ENCODE measurements around the gene CD300E.
"Not testable (repeated sequence)": the region's sequence is repeated elsewhere in the genome, so short reads cannot be mapped to it uniquely, and the experiment has no call there.

The CD300E gene

DNA sequence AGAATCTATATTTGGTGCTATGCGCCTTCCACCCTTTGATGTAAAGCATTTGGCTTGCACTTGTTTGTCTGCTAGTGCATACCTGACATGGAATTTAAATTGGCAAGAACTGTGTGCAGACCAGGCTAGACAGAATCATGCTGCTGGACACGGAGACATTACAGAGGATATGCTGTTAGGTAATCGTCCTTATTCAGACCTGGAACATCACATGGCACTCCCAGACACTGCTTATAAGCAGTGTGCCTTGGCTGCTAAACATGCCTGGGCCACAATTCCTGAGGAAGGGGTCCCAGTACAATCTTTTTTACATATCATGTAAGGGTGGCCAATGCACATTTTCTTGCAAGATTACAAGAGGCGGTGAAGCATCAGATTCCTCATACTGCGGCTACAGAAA lies 37.8 kb downstream of the CD300E start:
- no peak overlapping the region for H3K4me3 ChIP-seq (ENCODE audit: control insufficient read depth, low read depth, low read length)
- TF ChIP-seq, protein P1, sequence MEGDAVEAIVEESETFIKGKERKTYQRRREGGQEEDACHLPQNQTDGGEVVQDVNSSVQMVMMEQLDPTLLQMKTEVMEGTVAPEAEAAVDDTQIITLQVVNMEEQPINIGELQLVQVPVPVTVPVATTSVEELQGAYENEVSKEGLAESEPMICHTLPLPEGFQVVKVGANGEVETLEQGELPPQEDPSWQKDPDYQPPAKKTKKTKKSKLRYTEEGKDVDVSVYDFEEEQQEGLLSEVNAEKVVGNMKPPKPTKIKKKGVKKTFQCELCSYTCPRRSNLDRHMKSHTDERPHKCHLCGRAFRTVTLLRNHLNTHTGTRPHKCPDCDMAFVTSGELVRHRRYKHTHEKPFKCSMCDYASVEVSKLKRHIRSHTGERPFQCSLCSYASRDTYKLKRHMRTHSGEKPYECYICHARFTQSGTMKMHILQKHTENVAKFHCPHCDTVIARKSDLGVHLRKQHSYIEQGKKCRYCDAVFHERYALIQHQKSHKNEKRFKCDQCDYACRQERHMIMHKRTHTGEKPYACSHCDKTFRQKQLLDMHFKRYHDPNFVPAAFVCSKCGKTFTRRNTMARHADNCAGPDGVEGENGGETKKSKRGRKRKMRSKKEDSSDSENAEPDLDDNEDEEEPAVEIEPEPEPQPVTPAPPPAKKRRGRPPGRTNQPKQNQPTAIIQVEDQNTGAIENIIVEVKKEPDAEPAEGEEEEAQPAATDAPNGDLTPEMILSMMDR (IDR thresholded peaks at IDR 0.05; ENCODE audit: control insufficient read depth, insufficient read depth, low read depth, low read length, missing control alignments): no peak
- no peak for DNase-seq (ENCODE audit: low read depth)

DNA sequence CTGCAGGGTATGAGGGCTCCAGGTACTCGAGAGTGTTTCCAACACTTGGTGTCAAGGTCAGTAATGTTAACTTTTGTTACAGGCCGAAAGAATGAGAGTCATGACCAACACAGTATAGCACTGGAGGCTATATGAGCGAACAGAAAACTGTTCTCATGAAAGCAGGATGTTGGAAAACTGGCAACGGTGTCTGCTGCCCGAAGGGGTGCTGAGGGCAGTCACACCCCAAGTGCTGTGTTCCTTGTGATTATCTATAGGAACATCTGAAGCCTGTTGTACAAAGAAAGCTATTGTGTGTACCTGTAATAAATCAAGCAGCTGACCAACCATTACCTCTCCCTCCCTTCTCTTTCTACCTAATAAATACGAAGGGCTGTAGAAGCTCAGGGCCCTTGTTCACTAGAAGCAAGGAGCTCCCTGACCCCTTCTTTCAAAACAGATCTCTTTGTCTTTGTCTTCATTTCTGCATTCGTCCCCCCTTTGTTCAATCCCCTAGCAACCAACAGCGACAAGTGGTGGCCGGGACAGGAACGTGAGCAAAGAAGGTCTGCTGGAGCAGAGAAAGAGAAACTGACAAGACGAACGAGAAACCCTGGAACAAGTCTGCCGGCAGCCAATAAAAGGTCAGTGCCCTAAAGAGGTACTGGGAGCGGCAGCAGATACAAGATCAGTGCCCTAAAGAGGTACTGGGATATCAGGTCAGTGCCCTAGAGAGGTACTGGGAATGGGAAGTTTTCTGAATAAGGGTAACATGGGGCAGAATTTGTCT lies 39.1 kb downstream of the CD300E start:
- TF ChIP-seq, protein P1 (IDR thresholded peaks at IDR 0.05; ENCODE audit: control insufficient read depth, insufficient read depth, low read depth, low read length, missing control alignments): no peak
- H3K4me3 ChIP-seq (ENCODE audit: control insufficient read depth, low read depth, low read length): no peak overlapping the region
- no peak for DNase-seq (ENCODE audit: low read depth)

DNA sequence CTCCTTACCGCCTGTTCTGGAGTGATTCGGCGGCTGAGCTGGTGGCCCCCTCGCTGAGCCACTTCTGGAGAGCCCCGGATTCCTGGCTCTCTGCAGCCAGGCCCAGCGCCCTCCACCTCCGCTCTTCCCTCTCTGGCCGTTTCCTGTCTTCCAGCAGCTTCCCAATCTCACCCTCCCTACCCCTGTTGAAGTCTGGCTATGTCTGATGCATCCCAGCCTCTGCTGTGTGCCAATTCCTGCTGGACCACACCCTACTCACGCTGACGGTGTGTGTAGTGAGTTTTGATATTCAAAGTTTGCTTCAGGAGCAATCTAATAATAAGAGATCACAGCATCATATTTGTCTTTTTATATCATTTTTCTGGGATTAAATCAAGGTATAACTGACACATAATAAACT lies 40.9 kb downstream of the CD300E start:
- no peak for DNase-seq (ENCODE audit: low read depth)
- no peak overlapping the region for H3K4me3 ChIP-seq (ENCODE audit: control insufficient read depth, low read depth, low read length)
- TF ChIP-seq, protein P1 (IDR thresholded peaks at IDR 0.05; ENCODE audit: control insufficient read depth, insufficient read depth, low read depth, low read length, missing control alignments): no peak

DNA sequence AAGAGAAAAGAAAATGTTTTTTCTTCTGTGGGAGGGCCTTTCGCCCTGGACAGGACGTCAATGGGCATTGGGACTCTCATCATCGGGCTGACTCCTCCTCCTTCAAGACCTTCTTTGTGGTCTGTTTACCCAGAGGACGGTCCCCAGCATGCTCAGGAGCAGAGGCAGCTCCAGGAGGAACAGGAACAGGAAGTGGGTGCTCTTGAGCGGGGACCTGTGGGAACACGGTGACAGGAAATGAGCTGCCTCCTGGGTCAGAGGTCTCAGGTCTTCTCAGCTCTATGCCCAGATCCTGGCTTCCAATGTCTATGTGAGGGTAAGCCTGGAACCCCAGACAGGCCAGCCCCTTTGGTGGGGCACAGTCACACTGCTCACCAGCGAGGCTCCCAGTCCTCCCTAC lies 43.6 kb downstream of the CD300E start:
- TF ChIP-seq, protein P1 (IDR thresholded peaks at IDR 0.05; ENCODE audit: control insufficient read depth, insufficient read depth, low read depth, low read length, missing control alignments): no peak
- no peak for DNase-seq (ENCODE audit: low read depth)
- H3K4me3 ChIP-seq (ENCODE audit: control insufficient read depth, low read depth, low read length): no peak overlapping the region

DNA sequence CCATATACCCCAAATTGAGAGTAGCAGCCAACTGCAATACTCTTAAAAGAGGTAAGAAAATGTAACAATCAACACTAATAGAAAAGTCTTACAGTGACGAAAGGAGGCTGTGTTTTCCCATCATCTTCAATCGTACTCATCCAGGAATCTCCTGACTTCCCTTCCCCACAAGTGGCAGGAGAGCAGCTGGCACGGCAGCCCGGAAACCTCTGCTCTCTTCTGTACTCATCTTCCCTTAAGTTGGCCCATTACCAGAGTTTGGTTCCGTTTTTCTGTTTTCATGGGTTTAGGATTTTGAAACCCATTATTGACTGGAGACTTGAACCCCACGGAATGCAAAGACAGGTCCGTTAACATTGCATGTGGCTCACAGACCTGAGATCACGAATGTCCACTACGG lies 44.6 kb downstream of the CD300E start:
- no peak for DNase-seq (ENCODE audit: low read depth)
- H3K4me3 ChIP-seq (ENCODE audit: control insufficient read depth, low read depth, low read length): no peak overlapping the region
- TF ChIP-seq, protein P1 (IDR thresholded peaks at IDR 0.05; ENCODE audit: control insufficient read depth, insufficient read depth, low read depth, low read length, missing control alignments): no peak

DNA sequence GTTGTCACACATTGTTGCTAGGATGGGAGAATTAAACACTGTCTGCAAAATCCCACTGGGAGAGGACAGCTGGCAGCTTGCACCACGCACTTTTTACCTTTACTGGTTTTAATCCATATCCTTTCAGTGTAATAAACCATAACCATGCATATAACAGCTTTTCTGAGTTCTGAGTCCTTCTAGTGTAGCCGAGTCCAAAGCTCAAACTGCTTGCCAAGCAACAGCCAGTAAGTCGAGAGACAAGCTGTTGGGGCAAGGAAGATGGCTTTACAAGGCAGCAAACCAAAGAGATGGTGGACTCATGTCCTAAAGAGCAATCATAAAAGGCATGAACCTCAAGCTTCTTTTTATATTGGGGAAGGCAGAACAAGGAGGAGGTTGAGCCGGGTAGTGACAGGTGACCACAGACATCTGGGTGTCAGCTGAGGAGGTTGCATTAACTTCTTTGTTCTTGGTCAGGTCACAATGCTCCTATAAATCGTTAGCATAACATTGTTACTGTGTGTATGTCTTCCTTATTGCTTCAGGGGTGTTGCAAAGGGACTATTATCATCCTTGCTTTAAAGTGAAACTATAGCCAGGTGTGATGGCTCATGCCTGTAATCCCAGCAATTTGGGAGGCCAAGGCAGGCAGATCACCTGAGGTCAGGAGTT lies 48.9 kb downstream of the CD300E start:
- no peak for DNase-seq (ENCODE audit: low read depth)
- TF ChIP-seq, protein P1 (IDR thresholded peaks at IDR 0.05; ENCODE audit: control insufficient read depth, insufficient read depth, low read depth, low read length, missing control alignments): no peak

DNA sequence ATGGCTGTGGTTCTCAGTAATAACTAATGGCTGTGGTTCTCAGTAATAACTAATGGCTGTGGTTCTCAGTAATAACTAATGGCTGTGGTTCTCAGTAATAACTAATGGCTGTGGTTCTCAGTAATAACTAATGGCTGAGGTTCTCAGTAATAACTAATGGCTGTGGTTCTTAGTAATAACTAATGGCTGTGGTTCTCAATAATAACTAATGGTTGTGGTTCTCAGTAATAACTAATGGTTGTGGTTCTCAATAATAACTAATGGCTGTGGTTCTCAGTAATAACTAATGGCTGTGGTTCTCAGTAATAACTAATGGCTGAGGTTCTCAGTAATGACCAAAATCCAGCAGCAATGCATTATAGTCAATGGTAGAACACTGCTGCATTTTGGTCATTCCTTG lies 49.9 kb downstream of the CD300E start:
- H3K4me3 ChIP-seq (ENCODE audit: control insufficient read depth, low read depth, low read length); DNase-seq (ENCODE audit: low read depth): not testable (repeated sequence)

More for the DNA sequence above, 48.9 kb downstream of the CD300E start:
- no peak overlapping the region for H3K4me3 ChIP-seq (ENCODE audit: control insufficient read depth, low read depth, low read length)

Data from AG09309 (cell line).